PFSK-1 (cell line): ENCODE data around the gene ADCK1.

Experiments used
- FOXP2 ChIP-seq: optimal IDR thresholded peaks from 2 replicates; pipeline ENCODE3; 2011; ENCODE audit warnings: borderline replicate concordance, control low read depth, inconsistent platforms; ENCODE audit not compliant: insufficient read depth; ENCODE audit errors: extremely low read length, extremely low read depth
- POLR2AphosphoS5 ChIP-seq: IDR thresholded peaks from 2 replicates; pipeline ENCODE4 v1.6.1; 2012; ENCODE audit warnings: low read depth, mild to moderate bottlenecking, control low read depth, low read length, moderate library complexity
- SIN3A ChIP-seq: IDR thresholded peaks from 2 replicates; pipeline ENCODE4 v1.6.1; 2012; ENCODE audit warnings: mild to moderate bottlenecking, low read length, moderate library complexity, borderline replicate concordance; ENCODE audit not compliant: insufficient read depth
- TAF1 ChIP-seq: IDR thresholded peaks from 2 replicates; pipeline ENCODE4 v1.6.1; 2012; ENCODE audit warnings: low read length, control low read depth, borderline replicate concordance; ENCODE audit not compliant: insufficient read depth
- TF ChIP-seq, protein P1 (sequence below), 2 experiments: IDR thresholded peaks; 2 replicates each; pipeline versions ENCODE4 v1.6.1 to v1.8.0; 2011 to 2012; ENCODE audit warnings: low read depth in 2 of 2, low read length in 2 of 2, control low read depth in 1 of 2, inconsistent platforms in 1 of 2, mild to moderate bottlenecking in 1 of 2, moderate library complexity in 1 of 2; ENCODE audit not compliant: insufficient read depth in 1 of 2

Gene ADCK1

DNA sequence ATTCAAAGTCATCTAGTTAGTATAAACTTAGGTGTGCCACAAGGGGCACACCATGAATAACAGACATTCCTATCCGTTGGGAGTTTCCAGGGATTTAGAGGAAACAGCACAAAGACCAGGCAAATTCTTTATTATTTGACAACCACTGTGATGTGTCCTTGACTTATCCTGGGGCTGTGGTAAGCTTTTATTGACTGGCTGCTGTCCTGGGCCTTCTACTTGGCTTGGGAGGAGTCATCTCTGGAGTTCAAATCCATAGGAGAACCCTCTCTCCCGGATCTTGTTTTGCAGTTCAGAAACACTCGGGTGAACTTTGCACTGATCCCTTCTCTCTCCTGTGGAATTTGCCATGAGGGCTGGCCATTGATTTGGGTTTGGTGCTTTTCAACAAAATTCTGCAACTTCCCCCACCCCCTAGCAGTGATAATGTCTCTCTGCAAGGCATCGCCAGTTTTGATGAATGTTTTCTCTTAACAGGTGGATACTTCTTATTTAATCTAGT is 136.3 kb downstream of the ADCK1 start:
- TF ChIP-seq POLR2AphosphoS5 (no peak), TAF1 (no peak), SIN3A (no peak)

DNA sequence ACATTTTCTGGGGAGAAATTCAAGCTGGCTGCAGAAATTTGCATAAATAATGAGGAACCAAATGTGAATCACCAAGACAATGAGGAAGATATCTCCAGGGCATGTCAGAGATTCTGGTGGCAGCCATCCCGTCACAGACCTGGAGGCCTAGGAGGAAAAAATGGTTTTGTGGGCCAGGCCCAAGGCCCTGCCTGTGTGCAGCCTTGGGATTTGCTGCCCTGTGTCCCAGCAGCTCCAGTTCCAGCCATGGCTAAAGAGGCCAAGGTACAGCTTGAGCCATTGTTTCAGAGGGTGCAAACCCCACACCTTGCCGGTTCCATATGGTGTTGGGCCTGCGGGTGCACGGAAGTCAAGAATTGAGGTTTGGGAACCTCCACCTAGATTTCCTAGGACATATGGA is 147.5 kb downstream of the ADCK1 start:
- TF ChIP-seq, protein P1, sequence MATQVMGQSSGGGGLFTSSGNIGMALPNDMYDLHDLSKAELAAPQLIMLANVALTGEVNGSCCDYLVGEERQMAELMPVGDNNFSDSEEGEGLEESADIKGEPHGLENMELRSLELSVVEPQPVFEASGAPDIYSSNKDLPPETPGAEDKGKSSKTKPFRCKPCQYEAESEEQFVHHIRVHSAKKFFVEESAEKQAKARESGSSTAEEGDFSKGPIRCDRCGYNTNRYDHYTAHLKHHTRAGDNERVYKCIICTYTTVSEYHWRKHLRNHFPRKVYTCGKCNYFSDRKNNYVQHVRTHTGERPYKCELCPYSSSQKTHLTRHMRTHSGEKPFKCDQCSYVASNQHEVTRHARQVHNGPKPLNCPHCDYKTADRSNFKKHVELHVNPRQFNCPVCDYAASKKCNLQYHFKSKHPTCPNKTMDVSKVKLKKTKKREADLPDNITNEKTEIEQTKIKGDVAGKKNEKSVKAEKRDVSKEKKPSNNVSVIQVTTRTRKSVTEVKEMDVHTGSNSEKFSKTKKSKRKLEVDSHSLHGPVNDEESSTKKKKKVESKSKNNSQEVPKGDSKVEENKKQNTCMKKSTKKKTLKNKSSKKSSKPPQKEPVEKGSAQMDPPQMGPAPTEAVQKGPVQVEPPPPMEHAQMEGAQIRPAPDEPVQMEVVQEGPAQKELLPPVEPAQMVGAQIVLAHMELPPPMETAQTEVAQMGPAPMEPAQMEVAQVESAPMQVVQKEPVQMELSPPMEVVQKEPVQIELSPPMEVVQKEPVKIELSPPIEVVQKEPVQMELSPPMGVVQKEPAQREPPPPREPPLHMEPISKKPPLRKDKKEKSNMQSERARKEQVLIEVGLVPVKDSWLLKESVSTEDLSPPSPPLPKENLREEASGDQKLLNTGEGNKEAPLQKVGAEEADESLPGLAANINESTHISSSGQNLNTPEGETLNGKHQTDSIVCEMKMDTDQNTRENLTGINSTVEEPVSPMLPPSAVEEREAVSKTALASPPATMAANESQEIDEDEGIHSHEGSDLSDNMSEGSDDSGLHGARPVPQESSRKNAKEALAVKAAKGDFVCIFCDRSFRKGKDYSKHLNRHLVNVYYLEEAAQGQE (IDR thresholded peaks at IDR 0.05; ENCODE audit: insufficient read depth in 1 of 2, low read depth in 2 of 2, low read length in 2 of 2), result no peak
- no peak for TF ChIP-seq TAF1
- no peak for TF ChIP-seq FOXP2
- TF ChIP-seq SIN3A, result no peak

DNA sequence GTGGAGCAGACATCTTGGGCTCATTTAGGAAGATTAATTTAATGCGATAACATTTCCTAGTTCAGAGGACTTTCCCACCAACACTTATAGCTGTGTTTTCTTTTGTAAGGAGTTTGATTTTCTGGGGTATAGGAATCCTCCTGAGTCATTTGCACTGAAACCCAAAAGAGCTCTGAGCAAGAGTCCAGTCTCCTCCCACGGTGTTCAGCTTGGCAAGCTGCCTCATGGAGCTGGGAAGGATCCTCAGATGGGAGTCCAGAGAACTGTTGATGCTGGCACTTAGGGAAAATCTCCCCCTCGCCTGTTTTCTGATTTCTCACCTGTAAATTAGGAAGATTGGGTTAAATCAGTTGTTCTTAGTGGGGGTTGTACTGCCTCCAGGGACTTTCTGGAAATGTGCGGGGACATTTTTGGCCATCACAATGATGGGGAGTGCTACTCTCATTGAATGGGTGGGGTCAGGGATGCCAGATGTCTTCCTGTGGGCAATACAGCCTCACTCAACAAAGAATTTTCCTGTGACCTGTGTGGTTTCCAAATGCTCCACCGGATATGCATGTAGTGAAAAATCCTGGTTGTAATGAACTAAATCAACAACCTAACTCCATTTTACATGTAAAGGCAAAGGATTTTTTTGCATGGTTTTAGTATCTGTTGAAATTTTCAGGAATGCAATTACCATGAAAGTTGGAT is 150.6 kb downstream of the ADCK1 start:
- TF ChIP-seq TAF1 (no peak), POLR2AphosphoS5 (no peak), FOXP2 (no peak), SIN3A (no peak)
- TF ChIP-seq, protein P1 (IDR thresholded peaks at IDR 0.05; ENCODE audit: insufficient read depth in 1 of 2, low read depth in 2 of 2, low read length in 2 of 2), result no peak

DNA sequence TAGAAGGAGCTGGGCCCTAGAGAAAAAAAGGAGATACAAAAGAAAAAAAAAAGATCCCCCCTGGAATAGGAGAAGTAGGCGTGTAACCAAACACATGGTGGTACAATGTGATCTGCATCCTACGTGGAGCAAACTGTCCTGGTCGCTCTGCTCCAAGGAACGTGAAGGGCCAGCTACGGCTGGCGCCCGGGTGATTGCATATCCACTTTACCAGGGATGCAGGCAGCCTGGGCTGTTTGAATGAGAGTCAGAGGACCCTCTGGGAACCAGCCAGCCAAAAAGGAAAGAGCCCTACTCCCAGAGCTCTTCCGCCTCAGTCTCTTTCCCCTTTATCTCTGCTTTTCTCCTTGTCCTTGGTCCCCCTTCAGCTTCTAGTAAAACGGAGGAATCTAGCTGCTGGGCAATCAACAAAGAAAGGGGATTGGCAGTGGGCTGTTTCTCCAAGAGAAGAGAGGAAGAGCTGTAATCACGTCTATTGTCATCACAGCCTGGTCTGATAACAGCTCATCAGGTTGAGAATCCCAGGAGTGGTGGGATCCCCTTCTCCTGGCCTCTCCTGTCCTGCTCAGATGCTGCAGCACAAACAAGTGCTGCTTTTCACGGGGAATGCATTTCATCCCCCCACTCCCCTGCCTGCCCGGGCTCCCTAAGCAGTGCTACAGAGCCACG is 156.0 kb downstream of the ADCK1 start:
- TF ChIP-seq, protein P1 (IDR thresholded peaks at IDR 0.05; ENCODE audit: insufficient read depth in 1 of 2, low read depth in 2 of 2, low read length in 2 of 2), result no peak
- no peak for TF ChIP-seq FOXP2
- TF ChIP-seq SIN3A, result no peak
- TF ChIP-seq TAF1, result no peak
- TF ChIP-seq POLR2AphosphoS5, result no peak

DNA sequence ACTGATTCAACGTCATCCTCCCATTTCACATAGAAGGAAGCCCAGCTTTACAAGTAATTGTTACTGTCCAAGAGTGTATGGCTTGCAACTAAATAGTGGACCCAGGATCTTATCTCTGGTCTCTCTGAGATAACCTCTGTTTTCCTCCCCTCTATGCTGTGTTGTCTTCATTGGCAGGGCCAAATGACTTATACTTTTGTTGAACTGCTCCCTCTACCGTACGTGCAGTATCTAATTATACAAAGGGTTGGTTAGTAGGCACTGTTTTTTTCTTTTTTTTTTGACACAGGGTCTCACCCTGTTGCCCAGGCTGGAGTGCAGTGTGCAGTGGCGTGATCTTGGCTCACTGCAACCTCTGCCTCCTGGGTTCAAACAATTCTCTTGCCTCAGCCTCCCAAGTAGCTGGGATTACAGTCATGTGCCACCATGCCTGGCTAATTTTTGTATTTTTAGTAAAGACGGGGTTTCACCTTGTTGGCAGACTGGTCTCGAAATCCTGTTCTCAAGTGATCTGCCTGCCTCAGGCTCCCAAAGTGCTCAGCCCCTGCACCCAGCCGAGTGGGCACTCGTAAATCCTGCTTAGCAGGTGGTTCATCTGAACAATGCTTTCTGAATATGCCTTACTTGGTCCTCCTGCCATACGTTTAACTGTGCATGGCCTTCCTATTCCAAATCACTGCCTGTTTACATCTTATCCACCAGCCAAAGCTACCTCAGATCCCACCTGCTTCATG is 162.1 kb downstream of the ADCK1 start:
- TF ChIP-seq FOXP2 (no peak), TAF1 (no peak), SIN3A (no peak), POLR2AphosphoS5 (no peak)
- TF ChIP-seq, protein P1 (IDR thresholded peaks at IDR 0.05; ENCODE audit: insufficient read depth in 1 of 2, low read depth in 2 of 2, low read length in 2 of 2), result no peak
